Keratinocyte (primary cell): Measurements from ENCODE around the gene ABHD6.

Experiments used
- CTCF ChIP-seq, 3 experiments: IDR thresholded peaks in 1 of 3; conservative IDR thresholded peaks in 1 of 3; optimal IDR thresholded peaks in 1 of 3; 2 replicates in 2 of 3; 3 replicates in 1 of 3; pipeline versions ENCODE3 to v1.5.1; 2011; ENCODE audit warnings: low read length in 3 of 3, mild to moderate bottlenecking in 3 of 3, moderate library complexity in 2 of 3, control low read depth in 1 of 3, inconsistent platforms in 1 of 3; ENCODE audit not compliant: insufficient read depth in 2 of 3; ENCODE audit errors: extremely low read depth in 1 of 3
- EZH2 ChIP-seq: IDR thresholded peaks from one replicate; pipeline ENCODE4 v1.6.1; 2012; ENCODE audit warnings: inconsistent platforms, mild to moderate bottlenecking, low read length, moderate library complexity

GRCh38 chr3:58243976-58244585 is 6.5 kb downstream of the ABHD6 start:
- no peak for TF ChIP-seq CTCF (optimal IDR thresholded peaks at IDR 0.05 in 1 of 3, IDR thresholded peaks at IDR 0.05 in 1 of 3, conservative IDR thresholded peaks at IDR 0.05 in 1 of 3; ENCODE audit: extremely low read depth in 1 of 3, insufficient read depth in 2 of 3, low read length in 3 of 3)
- no peak for TF ChIP-seq EZH2
